Amygdala (tissue), 56 donors: ENCODE results near the gene ADAM15.

Source experiments
- DNase-seq, 56 donors: peaks; one replicate each; lab custom pipeline; 2025; lab: John Stamatoyannopoulos, UW

The ADAM15 gene

GRCh38 chr1:155068599-155068998 is 17.5 kb downstream of the ADAM15 start:
- DNase-seq = no peak

- peak in 7 of 56 donors; percentile 7 to 67 (median 18) for DNase-seq
Measured at GRCh38 chr1:155069551-155070157, 18.5 kb downstream of the ADAM15 start.

DNA sequence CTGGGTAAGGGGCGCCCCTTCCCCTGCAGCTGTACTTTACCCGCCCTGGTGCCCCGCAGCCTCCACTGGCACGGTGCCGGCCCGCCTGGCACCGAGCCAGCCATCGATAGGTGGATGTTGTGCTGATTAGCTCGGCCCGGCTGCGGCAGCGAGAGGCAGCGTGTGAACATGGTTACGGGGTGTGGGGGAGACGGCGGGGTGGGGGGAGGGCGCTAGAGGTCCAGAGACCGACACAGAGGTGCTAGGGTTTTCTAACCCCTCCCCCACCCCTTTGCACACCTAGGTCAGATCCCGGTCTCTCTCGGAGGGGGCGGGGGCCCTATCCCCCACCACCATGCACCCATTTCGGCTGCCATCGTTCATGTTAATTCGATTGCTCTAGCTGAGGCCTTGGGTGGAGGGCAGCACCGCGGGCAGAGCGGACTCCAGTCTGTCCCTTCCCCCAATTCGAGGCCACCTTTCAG is 19.1 kb downstream of the ADAM15 start:
- DNase-seq = peak in 4 of 56 donors; percentile 8 to 67 (median 20)

DNA sequence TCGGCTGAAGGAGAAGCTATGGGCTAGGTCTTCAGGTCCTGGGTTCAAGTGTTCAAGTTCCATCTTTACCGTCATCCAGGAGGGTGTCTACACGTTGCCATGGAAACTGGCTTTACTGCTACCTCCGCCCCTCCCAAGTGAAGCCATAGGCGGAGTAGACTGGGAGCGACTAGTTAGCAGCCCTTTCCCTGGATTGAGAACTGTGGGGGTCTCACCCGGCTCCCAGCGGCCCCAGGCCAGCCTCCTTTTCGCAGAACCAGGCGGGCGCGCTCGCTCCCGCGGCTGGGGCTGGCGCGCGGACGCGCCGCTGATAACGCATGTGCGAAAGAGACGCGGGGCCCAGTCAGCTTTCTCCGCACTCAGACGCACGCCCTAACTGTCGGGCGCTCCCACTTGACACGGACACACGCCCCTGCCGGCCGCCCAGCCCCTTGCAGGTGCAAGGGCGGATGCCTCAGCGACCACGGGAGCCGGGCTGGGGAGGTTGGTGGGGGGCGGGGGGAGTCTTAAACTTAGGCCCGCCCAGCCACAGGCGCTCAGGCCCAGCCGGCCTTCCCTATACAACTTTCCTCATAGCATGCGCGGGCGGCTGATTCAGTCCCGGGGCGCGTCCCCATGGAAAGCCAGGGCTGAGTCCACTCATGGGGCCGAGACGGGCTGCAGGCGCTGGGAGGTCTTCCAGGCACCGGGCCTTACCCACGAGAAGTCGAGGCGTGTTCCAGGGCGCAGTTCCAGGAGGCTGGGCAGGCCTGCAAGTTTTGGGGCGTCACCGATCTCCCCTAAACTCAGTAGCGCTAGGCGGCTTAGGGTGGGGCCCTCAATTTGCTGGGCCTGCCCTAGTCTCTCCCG is 19.8 kb downstream of the ADAM15 start:
- peak in 45 of 56 donors; percentile 11 to 86 (median 53) for DNase-seq

DNA sequence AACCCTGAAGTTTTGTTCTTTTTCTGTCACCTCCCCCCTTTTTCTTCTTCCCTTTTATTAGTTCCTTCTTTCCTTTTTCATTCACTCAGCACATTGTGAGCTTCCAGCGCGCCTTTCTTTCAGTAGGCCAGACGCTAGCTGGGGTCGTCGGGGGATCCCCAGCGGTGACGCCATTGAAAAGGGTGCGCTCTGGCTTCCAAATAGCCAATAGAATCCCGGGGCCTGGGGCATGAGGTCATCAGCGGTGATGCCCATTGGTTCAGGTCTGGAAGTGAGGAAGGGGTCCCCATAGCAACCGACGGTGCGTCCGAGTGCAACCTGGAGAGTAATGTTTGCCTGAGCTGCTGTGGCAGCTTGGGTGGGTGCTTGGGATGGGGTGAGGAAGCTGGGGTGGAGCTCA is 20.6 kb downstream of the ADAM15 start:
- no peak for DNase-seq

- DNase-seq = no peak
Measured at GRCh38 chr1:155072531-155073289, 21.6 kb downstream of the ADAM15 start.

DNA sequence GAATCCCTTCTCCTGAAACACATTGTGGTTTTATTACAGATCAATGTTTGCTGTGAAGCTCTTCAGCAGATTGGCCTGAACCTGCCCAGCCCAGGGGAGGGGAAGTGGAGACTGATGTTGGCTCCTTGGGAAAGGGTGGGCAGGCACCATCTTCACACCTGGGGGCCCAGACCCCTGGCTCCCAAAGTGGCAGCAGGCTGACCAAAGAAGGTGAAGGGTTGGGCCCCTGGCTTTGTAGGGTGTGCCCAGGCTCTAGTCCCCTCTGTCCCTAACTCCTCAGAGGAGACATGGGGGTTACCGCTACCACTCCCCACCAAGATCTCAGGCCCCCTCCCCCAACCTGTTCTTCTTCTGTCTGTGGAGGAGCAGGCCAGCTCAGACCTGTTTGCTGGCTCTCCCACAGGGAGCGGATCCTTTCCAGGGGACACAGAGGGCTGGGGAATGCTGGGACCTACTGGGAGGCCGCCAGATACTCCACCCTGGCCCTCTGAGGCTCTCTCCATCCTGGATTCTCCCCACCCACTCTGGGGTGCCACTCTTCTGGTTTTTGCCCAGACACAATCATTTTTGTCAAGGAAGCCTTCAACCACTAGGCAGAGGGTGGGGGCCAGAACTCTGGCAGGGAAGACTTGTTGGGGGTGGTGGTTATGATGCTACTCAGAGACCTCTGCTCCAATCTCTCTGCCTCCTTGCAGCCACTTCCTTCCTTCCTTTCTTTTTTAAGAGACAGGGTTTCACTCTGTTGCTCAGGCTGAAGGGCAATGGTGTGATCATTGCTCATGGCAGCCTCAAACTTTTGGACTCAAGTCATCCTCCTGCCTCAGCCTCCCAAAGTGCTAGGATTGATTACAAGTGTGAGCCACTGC is 22.5 kb downstream of the ADAM15 start:
- no peak for DNase-seq

DNA sequence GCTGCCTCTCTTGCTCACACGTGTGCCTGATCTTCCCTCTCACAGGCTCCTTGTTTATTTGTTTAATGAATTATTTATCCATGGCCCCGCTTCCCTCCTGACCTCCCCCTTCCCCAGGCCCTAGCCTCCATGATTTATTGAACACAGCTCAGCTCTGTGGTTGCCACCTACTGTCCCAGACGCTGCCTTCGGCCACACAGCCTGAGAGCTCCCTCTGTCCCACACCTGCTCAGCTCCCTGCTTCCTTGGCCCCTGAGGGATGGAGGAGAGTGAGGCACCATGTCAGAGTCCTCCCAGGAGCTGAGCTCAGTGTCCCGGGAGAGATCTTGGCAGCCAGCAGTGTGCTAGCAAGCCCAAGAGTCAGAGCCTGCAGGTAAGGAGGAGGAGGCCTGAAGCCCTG is 24.4 kb downstream of the ADAM15 start:
- DNase-seq = no peak

GRCh38 chr1:155076371-155076770 is 25.3 kb downstream of the ADAM15 start:
- DNase-seq = no peak

GRCh38 chr1:155077346-155077745 is 26.2 kb downstream of the ADAM15 start:
- DNase-seq = no peak

GRCh38 chr1:155077758-155078445 is 26.8 kb downstream of the ADAM15 start:
- DNase-seq = no peak

GRCh38 chr1:155078469-155079209 is 27.5 kb downstream of the ADAM15 start, which contains the start of gene EFNA3:
Gene EFNA3 (plus strand): TSS chr1:155078837. CDS start chr1:155078942, 105 bp downstream.
- DNase-seq = peak in 43 of 56 donors; percentile 22 to 79 (median 55)

DNA sequence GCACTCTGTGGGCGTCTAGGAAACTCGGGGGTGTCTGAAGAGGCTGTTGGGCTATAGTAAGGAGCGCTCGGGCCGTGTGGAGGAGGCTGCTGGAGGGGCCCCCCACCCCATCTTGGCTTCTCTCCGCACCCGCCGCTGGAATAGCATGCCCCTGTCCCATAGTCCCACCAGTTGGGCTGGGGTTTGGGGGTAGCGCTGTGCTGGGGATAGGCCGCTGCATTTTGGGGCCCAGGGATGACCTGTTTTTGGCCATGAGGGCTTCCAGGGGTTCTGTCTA is 28.0 kb downstream of the ADAM15 start:
- DNase-seq = no peak

GRCh38 chr1:155079487-155080311 is 28.6 kb downstream of the ADAM15 start:
- DNase-seq = peak in 1 of 56 donors; percentile 20

- peak in 4 of 56 donors; percentile 15 to 65 (median 32) for DNase-seq
Measured at GRCh38 chr1:155080312-155081228, 29.5 kb downstream of the ADAM15 start.

DNA sequence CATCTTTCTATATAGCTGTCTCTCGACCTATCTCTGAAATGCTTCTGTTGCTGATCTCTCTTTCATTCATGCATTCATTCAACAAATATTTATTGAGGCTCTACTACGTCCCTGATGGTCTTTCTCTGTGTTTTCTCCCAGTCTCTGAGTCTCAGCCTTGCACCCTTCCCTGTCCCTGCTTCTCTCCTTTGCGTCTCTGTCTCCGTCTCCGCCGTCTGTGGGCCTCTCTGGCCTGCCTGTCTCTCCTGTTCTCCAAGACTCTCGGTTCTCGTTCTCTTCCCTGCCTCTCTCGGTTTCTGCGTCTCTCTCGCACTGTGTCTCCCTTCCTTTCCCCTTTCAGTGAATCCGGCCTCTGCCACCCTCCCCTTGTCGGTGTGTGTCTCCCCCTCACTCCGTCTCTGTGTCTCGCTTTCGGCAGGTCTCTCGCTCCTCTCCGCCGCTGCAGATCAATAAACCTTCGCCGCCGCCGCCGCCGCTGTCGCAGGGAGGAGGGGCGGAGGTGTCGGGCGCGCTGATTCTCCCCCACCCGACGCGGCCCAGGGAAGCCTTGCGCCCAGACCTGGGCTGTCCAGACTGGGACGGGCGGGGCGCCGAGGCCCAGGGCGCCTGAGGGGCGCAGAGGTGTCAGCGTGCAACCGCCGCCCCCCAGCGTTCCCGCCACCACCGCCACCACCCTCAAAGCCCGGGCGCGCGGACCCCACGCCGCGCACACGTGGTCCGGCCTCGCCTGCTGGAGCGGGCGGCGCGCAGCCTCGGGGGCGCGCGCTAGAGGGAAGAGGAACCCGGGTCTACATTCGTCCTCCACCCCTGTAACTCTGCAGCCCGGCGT is 30.6 kb downstream of the ADAM15 start:
- peak in 6 of 56 donors; percentile 26 to 43 (median 34) for DNase-seq
